HG03064 (cell line): ENCODE results near the gene SLCO1B3.
"Not testable (repeated sequence)": the region's sequence is repeated elsewhere in the genome, so short reads cannot be mapped to it uniquely, and the experiment has no call there.

ENCODE experiments used
- ATAC-seq: cut with Tn5 transposase; IDR thresholded peaks from one replicate; pipeline ENCODE4 v1.9.1; 2021; ENCODE audit warnings: low read depth; ENCODE audit not compliant: unreplicated experiment

SLCO1B3 gene, protein sequence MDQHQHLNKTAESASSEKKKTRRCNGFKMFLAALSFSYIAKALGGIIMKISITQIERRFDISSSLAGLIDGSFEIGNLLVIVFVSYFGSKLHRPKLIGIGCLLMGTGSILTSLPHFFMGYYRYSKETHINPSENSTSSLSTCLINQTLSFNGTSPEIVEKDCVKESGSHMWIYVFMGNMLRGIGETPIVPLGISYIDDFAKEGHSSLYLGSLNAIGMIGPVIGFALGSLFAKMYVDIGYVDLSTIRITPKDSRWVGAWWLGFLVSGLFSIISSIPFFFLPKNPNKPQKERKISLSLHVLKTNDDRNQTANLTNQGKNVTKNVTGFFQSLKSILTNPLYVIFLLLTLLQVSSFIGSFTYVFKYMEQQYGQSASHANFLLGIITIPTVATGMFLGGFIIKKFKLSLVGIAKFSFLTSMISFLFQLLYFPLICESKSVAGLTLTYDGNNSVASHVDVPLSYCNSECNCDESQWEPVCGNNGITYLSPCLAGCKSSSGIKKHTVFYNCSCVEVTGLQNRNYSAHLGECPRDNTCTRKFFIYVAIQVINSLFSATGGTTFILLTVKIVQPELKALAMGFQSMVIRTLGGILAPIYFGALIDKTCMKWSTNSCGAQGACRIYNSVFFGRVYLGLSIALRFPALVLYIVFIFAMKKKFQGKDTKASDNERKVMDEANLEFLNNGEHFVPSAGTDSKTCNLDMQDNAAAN

DNA sequence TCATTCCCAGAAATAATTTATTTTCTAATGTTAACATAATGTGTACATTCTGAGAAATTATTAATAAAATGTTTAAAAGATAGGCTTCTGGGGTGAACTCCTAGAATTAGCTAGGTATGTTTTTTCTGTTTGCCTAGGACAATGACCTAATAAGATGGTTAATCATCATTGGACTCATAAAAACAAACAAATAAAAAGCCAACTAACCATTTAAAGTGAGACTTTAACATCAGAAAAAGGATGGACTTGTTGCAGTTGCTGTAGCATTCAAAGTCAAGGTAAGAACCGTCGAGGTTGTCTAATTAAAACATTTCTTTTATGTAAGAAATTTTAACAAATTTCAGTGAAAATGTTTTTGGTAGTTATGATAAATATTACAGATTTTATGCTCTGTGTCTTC, at the start of gene SLCO1B3:
SLCO1B3 (plus strand) TSS at position 219 of the 400 bp plus-strand sequence. CDS start 5,034 bp downstream, outside the sequence.
- ATAC-seq: no peak

DNA sequence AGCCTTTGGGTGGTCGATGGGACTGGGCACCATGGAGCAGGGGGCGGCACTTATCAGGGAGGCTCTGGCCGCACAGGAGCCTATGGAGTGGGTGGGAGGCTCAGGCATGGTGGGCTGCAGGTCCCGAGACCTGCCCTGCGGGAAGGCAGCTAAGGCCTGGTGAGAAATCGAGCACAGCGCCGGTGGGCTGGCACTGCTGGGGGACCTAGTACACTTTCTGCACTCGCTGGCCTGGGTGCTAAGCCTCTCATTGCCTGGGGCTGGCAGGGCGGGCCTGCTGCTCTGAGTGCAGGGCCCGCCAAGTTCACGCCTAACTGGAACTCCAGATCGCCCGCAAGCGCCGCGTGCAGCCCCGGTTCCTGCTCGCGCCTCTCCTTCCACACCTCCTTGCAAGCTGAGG, 33.1 kb upstream of the SLCO1B3 start:
- no peak for ATAC-seq

GRCh38 chr12:20778969-20779368, 31.5 kb upstream of the SLCO1B3 start:
- ATAC-seq: no peak

GRCh38 chr12:20779971-20780370, 30.5 kb upstream of the SLCO1B3 start:
- not testable (repeated sequence) for ATAC-seq

DNA sequence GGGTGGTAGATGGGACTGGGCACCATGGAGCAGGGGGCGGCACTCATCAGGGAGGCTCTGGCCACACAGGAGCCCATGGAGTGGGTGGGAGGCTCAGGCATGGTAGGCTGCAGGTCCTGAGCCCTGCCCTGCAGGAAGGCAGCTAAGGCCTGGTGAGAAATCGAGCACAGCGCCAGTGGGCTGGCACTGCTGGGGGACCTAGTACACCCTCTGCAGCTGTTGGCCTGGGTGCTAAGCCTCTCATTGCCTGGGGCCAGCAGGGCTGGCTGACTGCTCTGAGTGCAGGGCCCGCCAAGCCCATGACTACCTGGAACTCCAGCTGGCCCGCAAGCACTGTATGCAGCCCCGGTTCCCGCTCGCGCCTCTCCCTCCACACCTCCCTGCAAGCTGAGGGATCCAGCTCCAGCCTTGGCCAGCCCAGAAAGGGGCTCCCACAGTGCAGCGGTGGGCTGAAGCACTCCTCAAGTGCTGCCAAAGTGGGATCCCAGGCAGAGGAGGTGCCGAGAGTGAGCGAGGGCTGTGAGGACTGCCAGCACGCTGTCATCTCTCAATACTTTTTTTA, 26.6 kb upstream of the SLCO1B3 start:
- not testable (repeated sequence) for ATAC-seq

DNA sequence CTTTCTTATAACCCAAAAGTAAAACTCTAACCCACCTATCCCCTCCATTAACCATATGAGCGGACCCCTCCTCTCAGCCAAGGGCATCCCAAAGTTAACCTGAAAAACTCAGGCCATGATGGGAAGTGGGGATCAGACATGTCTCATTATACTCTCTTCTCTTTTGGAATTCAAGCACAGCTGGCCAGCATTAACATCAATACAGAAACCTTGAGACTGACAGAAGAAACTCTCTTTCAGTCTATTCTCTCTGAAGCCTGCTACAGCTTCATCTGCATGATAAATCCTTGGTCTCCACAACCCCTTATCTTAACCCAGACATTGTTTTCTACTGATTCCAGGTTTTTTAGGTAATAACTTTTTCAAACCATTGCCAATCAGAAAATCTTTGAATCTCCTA, 17.5 kb upstream of the SLCO1B3 start:
- no peak for ATAC-seq

GRCh38 chr12:20798554-20798953, 12.0 kb upstream of the SLCO1B3 start:
- ATAC-seq: no peak

DNA sequence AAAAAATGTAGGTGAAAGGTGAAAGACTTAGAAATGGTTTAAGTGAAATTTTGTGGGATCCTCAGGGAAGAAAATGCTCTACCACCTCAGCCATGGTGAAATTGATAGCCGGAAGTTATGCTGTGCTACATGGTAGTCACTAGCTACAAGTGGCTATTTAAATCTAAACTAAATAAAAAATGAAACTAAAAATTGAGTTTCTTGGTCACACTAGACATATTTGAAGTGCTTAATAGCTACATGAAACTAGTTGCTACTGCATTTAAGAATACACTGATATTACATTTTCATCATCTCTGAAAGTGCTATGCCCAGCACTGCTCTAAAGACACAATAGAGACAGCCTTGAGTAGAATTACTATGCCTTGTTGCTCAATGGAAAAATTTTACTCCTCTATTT, 10.3 kb upstream of the SLCO1B3 start:
- no peak for ATAC-seq

- ATAC-seq: no peak
Observed at GRCh38 chr12:20801035-20801434, 9.5 kb upstream of the SLCO1B3 start.

- no peak for ATAC-seq
Observed at GRCh38 chr12:20805921-20806320, 4.6 kb upstream of the SLCO1B3 start.

GRCh38 chr12:20807192-20808080, 3.1 kb upstream of the SLCO1B3 start:
- no peak for ATAC-seq

- ATAC-seq: no peak
Observed at GRCh38 chr12:20808521-20808920, 2.0 kb upstream of the SLCO1B3 start.

- ATAC-seq: no peak
Observed at GRCh38 chr12:20815574-20815973, 5.1 kb downstream of the SLCO1B3 start.

DNA sequence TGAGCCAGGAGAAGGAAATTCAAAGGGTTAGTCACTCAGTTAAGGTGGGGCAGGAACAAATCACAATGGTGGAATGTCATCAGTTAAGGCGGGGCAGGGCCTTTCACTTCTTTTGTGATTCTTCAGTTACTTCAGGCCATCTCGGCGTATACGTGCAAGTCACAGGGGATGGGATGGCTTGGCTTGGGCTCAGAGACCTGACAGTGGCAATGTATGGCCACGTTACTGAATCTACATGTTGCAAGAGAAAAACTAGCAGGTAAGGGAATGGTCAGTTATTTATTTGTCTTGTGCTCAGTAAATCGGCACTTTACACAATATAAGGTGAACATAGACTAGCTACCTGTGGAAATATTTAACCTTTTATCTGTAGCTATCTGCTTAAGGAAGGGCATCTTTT, 11.9 kb downstream of the SLCO1B3 start:
- no peak for ATAC-seq

DNA sequence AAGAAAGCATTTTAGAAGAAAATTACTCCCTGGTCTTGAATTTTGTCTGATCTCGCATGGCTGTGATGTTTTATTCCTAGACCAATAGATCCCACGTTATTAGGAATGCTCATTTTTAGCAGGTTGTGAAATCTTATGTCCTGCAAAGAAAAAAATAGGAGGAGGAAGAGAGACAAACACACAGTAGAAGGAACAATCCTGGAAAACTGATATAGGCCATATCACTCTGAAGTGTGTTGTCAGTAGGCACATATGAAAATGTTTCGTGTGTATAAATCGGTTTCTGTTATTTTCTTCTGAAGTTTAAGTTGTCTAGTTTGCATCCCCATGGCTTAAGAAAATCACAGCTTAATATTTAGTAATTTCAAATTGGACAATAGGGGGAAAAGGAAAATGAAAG, 12.4 kb downstream of the SLCO1B3 start:
- ATAC-seq: no peak

- ATAC-seq: no peak
Observed at GRCh38 chr12:20829919-20830318, 19.4 kb downstream of the SLCO1B3 start.

DNA sequence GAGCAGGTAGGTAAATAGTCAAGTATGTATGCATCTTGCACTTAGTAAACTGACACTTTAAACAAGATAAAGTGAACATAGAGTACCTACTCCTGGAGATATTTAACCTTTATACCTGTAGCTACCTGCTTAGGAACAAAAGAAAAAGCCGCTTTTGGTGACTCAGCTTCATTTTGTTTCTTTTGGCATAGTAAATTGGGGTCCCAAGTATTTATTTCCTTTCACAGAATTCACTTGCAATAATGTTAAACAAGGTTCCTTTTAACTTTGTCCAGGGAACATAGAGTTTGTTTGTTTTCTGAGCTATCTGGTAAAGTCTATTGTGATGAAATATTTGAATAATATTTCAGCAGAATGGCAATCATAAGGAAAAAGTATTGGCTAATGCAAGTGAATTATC, 20.0 kb downstream of the SLCO1B3 start:
- ATAC-seq: no peak

- ATAC-seq: no peak
Observed at GRCh38 chr12:20832911-20833310, 22.4 kb downstream of the SLCO1B3 start.

DNA sequence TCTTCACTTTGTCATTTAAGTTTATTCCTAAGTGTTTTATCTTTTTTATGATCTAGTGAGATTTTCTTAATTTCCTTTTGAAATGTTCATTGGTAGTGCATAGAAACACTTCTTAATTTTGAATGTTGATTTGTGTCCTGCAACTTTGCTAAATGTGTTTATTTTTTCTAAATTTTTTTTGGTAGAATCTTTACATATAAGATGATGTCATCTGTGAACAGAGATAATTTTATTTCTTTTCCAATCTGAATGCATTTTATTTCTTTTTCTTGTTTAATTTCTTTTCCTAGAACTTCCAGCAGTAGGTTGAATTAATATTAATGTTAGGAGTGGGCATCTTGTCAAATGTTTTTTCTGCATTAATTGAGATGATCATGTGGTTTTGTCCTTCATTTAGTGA, 42.1 kb downstream of the SLCO1B3 start:
- no peak for ATAC-seq

DNA sequence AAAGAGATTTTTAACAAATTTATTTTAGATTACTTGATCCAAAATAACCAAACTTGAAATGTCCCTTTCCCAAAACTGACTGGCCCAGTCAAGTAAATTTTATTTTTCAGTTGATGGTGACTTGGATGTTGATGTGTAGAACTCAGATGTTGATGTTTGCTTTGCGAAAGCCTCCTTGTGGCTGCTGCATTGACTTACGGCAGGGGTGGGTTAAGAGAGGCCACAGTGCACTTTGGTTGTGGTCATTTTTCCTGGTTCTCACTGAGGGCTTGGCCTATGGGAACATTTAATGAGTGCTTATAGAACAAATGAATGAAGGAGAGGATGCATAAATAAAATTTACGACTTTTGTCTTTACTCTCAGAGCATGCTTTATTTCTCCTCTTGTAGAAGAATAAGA, 52.6 kb downstream of the SLCO1B3 start:
- ATAC-seq: no peak

DNA sequence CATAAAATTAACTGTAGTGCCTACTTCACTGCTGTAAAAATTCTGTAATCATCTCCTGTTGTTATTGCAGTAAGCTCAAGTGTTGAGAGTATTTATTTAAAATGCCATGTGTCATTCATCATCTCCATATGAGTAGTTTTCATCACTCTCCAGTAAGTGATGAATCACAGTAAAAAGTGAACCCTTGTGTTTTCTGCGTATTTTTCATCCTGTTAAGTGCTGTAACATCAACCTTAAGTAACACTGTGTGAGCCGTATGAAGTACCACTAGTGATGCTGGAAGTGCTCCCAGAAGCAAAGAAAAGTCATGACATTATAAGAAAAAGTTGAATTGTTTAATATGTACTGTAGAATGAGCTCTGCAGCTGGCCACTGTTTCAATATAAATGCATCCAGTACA, 55.4 kb downstream of the SLCO1B3 start:
- ATAC-seq: no peak
